Activated CD4-positive, CD25-positive, alpha-beta regulatory T cell treated with anti-CD3 and anti-CD28 coated beads, Interleukin-2, amount 50 U/mL, for 16 hours (primary cell): ENCODE measurements around the gene CELF2.
"Not testable (repeated sequence)": the region's sequence is repeated elsewhere in the genome, so short reads cannot be mapped to it uniquely, and the experiment has no call there.

Source experiments
- DNase-seq: peaks from one replicate; pipeline ENCODE4 v3.0.0-alpha.2; 2020; ENCODE audit warnings: low read depth, low spot score

CELF2 gene

DNA sequence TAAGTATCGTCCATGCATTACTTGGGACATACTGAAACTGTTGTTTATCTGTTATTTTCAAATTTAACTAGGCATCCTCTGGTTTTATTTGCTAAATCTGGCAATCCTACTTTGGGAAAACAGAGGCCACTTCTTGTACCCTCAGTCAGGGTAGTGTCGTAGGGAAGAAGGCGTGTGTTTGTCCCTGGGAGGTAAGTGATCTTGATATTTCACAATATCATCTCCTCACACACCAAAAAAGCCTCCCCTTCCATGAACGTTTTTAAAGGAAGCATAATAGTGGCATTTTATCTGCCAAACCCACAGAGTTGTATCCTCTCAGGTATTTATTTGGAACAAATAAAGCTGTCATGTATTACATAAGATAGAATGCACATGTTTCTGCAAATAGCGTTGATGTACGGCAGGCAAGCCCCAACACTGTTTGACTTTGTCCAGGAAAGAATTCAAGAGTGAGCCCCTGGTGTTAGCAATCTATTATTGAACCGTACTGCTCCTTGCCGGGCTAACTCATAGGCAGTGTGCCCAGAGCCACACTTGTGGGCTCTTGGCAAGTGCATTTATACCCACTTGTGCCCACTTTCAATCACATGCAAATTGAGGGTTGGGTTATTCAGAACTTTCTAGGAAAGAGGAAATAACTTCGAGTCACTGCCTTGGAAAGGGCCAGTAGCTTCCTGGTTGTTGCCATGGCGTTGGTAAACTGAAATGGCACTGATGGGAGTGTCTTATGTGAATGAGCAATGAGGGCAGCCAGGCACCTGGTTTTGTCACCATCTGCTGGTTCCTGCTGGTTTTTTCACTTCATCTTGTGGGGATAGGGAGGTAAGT is 327.8 kb downstream of the CELF2 start:
- no peak for DNase-seq

DNA sequence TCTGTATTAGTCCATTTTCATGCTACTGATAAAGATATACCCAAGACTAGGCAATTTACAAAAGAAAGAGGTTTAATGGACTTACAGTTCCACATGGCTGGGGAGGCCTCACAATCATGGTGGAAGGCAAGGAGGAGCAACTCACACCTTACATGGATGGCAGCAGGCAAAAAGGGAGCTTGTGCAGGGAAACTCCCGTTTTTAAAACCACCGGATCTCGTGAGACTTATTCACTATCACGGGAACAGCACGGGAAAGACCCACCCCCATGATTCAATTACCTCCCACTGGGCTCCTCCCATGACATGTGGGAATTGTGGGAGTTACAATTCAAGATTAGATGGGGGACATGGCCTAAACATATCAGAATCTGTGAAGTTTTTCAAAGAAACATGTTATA is 329.9 kb downstream of the CELF2 start:
- DNase-seq: not testable (repeated sequence)

DNA sequence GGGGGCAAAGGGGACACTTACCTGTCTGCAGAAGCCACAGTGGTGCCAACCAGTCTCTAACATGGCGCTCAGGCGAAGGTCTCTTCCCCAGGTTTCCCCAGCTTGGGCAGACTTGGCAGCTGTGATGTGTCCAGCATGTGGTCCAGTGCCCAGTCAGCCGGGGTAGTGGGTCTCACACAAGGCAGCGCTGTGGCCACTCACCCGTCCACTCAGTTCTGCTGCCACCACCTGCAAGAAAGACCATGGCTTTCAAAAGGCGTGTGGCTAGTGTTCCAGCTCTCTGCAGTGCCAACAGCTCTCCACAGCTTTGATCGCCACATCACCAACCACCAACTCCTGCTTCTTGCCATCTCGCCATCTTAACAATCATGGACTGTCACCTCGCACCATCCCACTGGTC is 334.1 kb downstream of the CELF2 start:
- no peak for DNase-seq

DNA sequence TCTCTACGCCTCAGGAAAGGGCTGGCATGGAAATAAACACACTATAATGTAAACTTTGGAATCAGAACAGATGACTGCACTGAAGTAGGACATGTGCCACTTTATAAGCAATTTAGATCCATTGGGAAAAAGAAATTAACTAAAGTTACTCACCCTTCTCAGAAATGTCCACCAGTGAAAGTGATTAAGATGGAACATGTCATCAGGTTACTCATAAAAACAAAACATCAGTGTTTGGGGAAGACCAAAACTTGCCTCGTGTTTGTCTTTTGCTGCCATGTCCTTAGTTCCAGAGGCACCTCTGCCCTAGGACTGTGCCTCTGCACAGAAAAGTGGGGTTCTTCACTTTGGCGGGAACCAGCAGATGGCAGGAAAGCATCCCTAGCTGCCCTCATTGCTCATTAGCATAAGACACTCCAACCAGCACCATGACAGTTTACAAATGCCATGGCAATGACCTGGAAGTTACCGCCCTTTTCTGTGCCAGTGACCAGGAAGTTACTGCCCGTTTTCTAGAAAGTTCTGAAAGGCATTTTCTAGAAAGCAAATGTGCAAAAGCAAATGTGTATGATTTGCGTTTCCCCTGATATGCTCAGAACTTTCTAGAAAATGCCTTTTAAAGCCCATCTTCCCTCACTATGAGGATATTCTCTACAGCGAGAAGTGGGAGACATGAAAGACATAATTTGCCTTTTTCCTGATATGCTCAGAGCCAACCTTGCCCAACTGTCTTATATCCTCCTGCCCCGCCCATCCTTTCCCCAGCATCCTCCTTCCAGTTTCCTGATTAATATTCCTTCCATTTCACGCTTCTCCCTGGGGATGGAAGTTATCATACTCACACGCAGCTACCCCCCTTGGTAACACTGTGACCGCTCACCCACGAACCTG is 335.6 kb downstream of the CELF2 start:
- no peak for DNase-seq

DNA sequence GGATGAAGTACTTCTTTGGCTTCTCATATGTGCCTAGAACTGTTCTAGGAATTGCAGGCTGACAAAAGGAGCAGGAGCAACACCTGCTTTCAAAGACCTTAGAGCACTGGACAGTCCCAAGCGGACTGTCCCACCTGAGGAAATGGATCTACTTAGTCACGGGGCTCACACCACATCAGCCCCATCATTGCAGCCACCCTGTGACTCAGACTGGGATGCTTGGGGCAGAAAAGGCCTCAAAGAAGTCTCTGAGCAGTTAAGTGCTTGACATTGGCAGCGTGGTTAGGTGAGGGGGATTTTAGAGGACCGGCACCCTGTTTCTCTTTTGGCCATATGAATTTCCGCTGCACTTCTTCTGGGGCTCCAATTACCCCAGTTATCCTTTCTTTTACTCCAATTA is 337.2 kb downstream of the CELF2 start:
- no peak for DNase-seq

DNA sequence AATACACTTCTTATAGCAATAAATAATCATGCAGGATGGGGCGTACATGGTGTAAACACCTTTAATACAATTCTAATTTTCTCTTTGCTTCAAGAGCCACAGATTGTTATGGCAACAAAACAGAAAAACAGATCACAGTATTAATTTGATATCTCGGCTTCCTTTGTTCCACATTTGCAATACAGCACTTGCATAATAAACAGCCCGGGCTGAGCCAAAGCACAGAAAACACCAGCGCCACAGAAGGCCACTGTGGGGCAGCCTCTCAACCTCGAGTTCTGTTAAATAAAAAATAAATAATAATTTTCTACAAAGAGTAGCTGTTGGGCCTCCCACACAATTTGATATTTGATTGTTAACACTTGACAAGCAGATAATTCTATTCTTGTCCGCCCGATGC is 337.9 kb downstream of the CELF2 start:
- no peak for DNase-seq

DNA sequence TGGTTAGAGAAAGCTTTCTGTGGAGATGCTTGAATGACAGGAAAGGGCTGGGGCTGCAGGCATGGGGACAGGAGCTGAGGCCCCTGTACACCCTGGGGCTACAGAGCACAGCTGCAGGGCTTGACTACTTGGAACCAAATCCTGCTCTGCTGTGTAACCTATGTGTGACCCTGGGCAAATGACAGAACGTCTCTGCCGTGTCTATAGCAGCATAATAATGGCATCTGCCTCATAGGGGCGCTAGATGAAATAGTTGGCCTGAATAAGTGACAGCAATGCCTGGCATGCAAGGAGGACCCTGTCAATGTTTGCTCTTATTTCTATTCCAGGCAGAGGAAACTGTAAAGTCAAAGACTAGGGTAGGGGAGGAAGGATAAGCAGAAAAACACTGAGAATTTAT is 339.8 kb downstream of the CELF2 start:
- no peak for DNase-seq

DNA sequence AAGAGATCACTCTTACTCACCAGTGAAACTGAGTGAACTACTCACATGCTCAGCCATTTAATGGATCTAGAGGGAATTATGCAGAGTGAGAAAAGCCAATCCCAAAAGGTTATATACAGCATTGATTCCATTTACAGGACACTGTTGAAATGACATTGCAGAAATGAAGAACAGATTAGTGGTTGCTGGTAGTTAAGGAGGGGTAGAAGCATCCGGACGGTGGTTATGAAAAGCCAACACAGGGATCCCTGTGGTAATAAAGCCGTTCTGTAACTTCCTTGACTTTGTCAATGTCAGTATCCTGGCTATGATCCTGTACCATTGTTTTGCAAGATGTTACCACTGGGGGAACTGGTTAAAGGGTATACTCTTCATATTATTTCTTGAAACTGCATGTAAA is 340.3 kb downstream of the CELF2 start:
- no peak for DNase-seq

DNA sequence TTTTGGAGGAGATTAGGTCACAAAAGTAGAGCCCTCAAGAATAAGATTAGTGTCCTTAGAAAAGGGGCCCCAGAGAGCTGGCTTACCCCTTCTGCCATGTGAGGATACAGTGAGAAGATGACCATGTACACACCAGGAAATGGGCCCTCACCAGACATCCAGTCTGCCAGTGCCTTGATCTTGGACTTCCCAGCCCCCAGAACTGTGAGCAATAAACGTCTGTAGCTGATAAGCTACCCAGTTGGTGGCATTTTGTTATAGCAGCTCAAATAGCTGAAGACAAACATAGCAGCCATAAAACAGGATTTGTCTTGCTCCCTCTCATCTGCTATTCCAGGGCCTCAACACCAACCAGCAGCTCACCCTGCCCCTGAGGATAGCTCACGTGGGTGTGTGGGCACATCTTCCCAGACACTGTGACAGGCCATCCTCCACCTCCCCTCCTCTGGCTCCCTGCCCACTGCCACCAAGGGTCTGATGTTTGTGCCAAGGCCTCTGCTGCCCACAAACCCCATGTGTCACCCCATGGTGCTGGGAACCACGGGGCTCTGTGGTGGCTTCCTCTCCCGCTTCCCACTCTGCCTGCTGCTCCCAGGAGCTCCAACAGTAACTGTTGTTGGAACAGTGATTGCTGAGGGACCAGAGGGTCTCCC is 341.4 kb downstream of the CELF2 start:
- no peak for DNase-seq

DNA sequence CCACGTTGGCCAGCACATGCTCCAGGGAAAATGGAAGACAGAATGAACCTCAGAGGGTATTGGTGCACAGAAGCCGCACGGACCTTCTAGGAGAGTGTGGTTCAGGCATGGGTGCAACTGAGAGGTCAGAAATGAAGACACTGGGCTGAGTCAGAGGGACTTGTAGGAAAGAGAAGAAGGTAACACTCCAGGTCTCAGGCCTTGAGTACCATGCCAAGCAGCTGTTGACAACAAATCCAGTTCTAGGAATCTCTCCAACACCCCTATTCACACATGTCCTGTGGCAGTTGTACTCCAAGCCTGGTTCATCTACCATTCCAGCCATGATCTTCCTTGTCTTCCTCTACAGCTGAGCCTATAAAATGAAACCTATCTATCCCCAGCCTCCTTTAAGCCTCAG is 342.2 kb downstream of the CELF2 start:
- no peak for DNase-seq

DNA sequence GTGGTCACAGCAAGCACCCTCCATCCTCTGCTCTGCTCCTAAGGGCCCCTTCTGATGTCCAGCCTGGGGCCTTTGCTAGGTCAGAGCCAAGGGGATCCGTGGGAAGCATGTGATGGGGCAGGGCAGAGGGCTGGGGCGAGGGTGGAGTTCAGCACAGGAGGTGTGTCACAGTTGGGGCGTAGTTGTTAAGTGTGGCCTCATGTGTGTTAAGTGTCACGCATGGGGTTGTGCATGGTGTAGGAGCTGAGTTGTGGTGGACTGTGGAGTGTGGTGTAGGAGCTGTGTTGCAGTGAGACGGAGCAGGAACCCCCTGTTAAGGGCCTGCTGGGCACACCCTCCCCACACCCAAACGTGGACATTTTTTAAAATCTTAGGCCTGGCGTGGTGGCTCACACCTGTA is 345.8 kb downstream of the CELF2 start:
- DNase-seq: no peak

DNA sequence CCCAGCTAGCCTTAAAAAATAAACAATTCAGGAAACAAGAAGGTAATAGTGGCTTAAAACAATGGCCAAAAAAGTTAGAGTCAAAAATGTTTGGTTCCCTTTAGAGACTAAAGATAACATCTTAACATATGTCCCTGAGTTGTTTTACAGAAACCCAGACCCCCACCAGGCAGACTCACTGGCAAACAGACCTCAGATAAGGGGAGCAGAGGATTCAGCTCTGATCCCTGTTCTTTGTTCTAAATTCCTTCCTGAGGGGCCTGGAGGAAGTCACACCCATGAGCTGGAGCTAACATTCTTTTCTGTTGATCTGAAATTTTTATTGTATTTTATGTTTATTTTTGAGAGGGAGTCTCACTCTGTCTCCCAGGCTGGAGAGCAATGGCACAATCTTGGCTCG is 346.6 kb downstream of the CELF2 start:
- no peak for DNase-seq

DNA sequence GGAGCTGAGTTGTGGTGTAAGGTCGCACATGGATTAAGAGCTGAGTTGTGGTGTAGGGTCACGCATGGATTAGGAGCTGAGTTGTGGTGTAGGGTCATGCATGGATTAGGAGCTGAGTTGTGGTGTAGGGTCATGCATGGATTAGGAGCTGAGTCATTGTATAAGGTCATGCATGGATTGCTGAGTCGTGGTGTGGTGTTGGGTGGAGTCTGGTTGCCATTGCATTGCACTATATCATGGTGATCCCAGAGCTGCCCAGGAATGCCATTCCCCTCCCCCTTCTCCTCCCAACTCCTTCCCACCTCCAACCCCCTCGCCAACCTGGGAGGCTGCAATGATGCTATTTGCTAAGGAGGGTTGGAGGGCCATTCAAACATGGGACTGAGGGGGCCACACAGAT is 349.2 kb downstream of the CELF2 start:
- not testable (repeated sequence) for DNase-seq

DNA sequence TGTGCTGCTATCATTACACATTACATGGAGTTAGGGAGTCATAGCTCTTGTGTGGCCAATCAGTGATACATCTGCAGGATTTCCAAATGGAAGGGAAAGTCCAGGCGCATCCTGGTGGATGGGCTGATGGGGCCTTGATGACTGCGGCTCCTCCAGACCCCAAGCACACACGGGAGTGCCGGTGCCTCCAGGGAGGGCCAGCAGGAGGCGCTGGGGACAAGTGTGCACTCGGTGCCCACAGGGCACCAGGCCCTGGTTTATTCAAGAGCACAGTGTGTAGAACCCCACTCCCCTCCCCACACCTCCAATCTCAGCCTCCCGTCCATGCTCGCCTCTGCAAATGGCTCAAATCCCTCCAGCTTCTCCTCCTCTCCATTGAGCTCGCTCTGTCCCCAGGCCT is 349.8 kb downstream of the CELF2 start:
- no peak for DNase-seq

DNA sequence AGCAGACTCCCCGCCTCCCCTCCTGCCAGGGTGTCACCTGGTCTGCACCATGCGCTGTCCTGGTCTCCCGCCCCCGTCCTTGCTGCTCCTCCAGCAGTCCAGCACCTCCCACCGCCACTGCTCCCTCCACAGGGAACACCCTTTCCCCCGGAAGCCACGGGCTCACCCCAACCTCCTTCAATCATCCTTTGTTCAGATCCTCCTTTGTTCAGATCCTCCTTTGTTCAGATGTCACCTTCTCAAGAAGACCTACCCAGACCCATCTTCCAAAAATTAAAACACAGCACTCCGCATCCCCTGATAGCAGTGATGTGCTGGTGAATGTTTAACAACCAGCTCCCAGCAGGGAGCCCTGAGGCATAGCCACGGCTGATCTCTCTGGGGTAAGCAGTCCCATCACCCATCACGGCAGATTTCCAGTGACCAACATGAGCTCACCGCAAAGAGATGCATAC is 356.1 kb downstream of the CELF2 start:
- DNase-seq: no peak

DNA sequence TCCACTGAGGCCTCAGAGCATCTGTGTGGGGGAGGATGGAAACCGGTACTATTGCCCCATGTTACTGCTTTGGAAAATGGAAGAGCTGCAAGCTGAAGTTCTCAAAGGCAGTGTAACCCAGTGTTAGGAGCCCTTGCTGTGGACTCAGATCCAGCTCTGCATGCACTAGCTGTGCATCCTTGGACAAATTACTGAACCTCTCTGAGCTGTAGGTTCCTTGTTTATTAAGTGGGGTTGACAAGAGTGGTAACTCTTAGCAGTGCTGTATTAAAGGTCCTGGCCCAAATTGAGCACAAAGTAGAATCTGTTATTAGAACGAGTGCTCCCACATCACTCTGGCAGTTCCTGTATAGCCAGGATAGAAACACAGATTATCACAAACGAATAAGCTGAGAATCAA is 359.6 kb downstream of the CELF2 start:
- no peak for DNase-seq

DNA sequence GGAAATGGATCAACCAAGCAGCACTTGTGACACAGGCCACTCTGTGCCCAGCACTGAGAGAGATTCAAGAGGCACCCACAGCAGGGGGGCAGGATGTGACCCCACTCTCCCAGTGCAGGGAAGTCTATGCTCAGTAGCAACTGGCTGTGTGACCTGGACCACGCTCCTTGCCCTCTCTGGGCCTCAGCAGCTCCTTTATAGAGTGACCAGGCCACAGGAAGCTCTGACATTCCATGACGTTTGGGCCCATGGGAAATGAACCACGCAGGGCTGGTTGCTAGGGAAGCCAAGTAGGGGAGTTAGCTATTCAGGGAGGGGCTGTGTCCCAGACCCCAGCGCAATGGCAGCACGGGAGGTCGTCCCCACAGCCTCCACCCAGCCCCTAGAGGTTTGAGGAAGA is 361.2 kb downstream of the CELF2 start:
- DNase-seq: no peak

DNA sequence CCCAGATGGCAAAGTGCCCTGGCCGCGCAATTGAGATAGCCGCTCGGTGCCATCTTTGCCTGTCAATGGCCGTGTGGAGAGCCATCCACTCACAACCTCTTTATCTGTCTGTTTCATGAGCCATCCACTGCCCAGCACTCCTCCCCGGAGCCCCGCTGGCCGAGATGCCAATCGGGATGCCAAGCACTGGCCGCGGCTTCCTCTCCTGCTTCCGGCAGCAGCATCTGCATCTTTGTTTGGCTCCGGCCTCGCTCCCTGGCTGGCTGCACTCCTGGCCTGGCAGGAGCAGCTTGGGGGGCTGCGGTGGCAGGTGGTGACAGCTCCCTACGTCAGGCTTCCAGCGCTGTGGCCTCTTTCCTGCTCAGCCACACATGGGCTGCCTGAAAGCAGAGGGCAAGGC is 362.1 kb downstream of the CELF2 start:
- DNase-seq: no peak

DNA sequence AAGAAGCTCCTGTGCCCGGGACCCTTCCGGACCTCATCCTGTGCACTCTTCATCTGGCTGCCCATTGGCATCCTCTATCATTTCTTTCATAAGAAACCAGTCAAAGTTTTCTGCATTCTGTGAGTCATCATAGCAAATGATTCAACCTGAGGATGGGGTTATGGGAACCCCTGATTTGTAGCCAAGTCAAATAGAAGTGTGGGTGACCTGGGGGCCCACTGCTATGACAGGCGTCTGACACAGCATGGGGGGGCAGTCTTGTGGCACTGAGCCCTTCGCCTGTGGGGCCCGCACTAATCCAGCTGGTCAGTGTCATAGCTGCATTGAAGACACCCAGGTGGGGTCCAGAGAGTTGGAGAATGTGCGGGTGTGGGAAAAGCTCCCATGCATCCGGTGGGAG is 363.4 kb downstream of the CELF2 start:
- DNase-seq: no peak

DNA sequence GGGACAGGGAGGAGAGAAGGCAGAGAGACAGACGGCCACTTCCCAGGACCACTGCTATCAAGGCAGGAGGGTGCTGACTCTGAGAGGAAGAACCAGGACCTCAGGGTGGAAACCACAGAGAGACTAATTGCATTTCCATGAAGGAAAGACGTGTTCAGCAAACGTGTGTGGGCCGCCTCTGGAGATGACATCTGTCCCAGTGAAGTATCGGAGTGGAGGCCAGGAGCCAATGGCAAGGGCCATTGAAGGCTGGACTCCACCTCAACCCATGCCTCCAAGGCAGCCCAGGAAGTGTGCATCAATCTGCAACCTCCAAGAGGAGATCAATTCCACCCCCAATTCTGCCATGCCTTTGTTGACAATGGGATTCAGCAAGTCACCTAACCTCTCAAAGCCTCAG is 363.8 kb downstream of the CELF2 start:
- no peak for DNase-seq

DNA sequence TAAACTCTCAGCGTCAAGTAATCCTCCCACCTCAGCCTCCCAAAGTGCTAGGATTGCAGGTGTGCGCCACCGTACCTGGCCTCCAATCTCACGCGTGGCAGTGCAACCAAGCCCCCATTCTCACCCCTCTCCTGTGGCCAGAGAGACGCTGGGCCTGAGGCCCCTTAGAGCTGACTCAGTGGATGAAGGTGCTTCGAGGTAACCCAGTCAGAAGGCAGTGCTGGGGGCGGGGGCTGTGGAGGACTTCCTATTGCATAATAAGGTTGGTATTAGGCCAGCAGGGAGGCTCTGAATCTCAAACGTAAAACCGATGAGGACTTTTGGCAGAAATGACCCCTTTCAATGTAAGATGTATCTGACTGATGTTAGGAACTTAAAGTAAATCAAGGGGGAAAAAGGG is 364.5 kb downstream of the CELF2 start:
- DNase-seq: no peak

DNA sequence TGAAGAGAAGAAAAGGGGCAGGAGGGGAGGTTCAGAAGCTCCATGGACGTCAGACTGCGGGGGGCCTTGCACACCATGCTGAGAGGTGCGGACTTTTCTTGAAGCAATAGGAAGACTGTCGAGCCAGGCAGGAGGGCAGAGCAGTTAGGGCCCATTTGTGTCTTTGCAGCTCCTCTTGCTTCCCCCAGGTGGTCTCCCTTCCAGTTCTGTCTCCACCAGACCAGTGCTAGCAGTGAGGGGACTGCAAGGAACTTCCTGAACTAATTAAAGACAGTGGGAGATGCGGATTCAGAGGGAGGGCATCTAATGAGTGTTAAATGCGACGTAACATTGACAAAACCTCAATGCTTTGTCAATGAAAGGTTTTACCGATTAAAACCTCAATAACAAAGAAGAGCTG is 368.4 kb downstream of the CELF2 start:
- DNase-seq: no peak
